Left lung (tissue), 10 donors: ENCODE data around the gene VPS35L. TPM values are rescaled to one million over a fixed set of nuclear protein-coding genes. Genes with fewer than 3 reads are reported as not detected.
A peak's percentile ranks its signal among the peaks of the same experiment; 100 is the strongest.

Source experiments
- ATAC-seq: fragments of 200-7000 bp; cut with Tn5 transposase; one replicate; pipeline ENCODE4 v1.9.1; 2020; ENCODE audit warnings: moderate library complexity
- DNase-seq, 4 donors: peaks; one replicate each; pipeline ENCODE4 v3.0.0-alpha.2; 2013 to 2020
- H3K27ac ChIP-seq, 2 donors: fragments of 200-600 bp; sonication (generic) in 1 of 2; one replicate each; pipeline versions ENCODE4 v1.5.0 to v1.8.0; 2020 to 2021
- H3K27me3 ChIP-seq, 2 donors: fragments of 200-600 bp; sonication (generic) in 1 of 2; one replicate each; pipeline versions ENCODE4 v1.5.0 to v1.8.0; 2020 to 2021
- H3K36me3 ChIP-seq, 2 donors: fragments of 200-600 bp; sonication (generic) in 1 of 2; one replicate each; pipeline versions ENCODE4 v1.5.0 to v1.8.0; 2020 to 2021
- H3K4me1 ChIP-seq, 2 donors: fragments of 200-600 bp; one replicate each; pipeline ENCODE4 v1.8.0; 2021
- H3K4me3 ChIP-seq, 2 donors: fragments of 200-600 bp; sonication (generic) in 1 of 2; one replicate each; pipeline versions ENCODE4 v1.5.0 to v1.8.0; 2020 to 2021; ENCODE audit warnings: mild to moderate bottlenecking in 1 of 2
- H3K9me3 ChIP-seq, 2 donors: fragments of 200-600 bp; sonication (generic) in 1 of 2; one replicate each; pipeline versions ENCODE4 v1.5.0 to v1.8.0; 2020 to 2021
- CTCF ChIP-seq, 2 donors: fragments of 200-600 bp; sonication (generic) in 1 of 2; IDR thresholded peaks; one replicate each; pipeline versions ENCODE4 v1.5.0 to v1.8.0; 2021; ENCODE audit warnings: antibody characterized with exemption in 2 of 2
- intact Hi-C, 2 donors: fragments of 100-400 bp; cut with DNase I; formaldehyde crosslinking; loops; one replicate each; pipeline versions ENCODE4 v1.11.2 to v1.14.2; 2022
- polyA plus RNA-seq, 6 donors: library from polyadenylated mRNA; unstranded; fragments of 120-200 nt; gene quantifications; one replicate each; pipeline ENCODE4 v1.2.1, GENCODE V29; 2013; ENCODE audit not compliant: insufficient read length in 6 of 6
- total RNA-seq, 2 donors: library from RNA; stranded (reverse); fragmentation: NEBNext Ultra II Directional; extraction: Animal tissue kit (Norgen Biotek cat#: 25700); gene quantifications; one replicate each; pipeline ENCODE4 v1.2.1, GENCODE V29; 2021
- donor health status: DM: no; HTN: yes; CAD: no.
- donor health status: DM: no; HTN: no; CAD: no.

The VPS35L gene
- total and polyA plus RNA-seq, 8 donors, result 54.8 to 70.2 (median 57.7) TPM

- peak overlapping the region in 1 of 2 donors; percentile 28 for H3K27ac ChIP-seq
- TF ChIP-seq CTCF (IDR thresholded peaks at IDR 0.05), result no peak
- intact Hi-C loops, result no loop called here
- DNase-seq, result no peak
- no peak for ATAC-seq
- H3K36me3 ChIP-seq, result peaks cover 0 to 60% of the 10 kb centered on the region in 2 donors
- no peaks in the 10 kb centered on the region for H3K27me3 ChIP-seq
- H3K9me3 ChIP-seq, result no peaks in the 10 kb centered on the region
- no peak overlapping the region for H3K4me3 ChIP-seq
- peaks cover 26 to 51% of the 10 kb centered on the region in 2 donors for H3K4me1 ChIP-seq
These were observed 143.3 kb downstream of the VPS35L start for GRCh38 chr16:19698480-19699465.

GRCh38 chr16:19699472-19699871 is 144.0 kb downstream of the VPS35L start:
- peaks cover 26 to 58% of the 10 kb centered on the region in 2 donors for H3K4me1 ChIP-seq

GRCh38 chr16:19700319-19700781 is 144.8 kb downstream of the VPS35L start:
- H3K27me3 ChIP-seq, result no peaks in the 10 kb centered on the region
- peak; percentile 53 for ATAC-seq
- H3K4me1 ChIP-seq, result peaks cover 26 to 66% of the 10 kb centered on the region in 2 donors
- no peak for TF ChIP-seq CTCF (IDR thresholded peaks at IDR 0.05)
- H3K27ac ChIP-seq, result peak overlapping the region in 1 of 2 donors; percentile 54
- no peaks in the 10 kb centered on the region for H3K9me3 ChIP-seq
- H3K36me3 ChIP-seq, result peaks cover 0 to 69% of the 10 kb centered on the region in 2 donors
- no peak for DNase-seq
- intact Hi-C loops, result no loop called here
- no peak overlapping the region for H3K4me3 ChIP-seq

More at GRCh38 chr16:19699472-19699871, 144.0 kb downstream of the VPS35L start:
- H3K27me3 ChIP-seq, result no peaks in the 10 kb centered on the region
- DNase-seq (no peak), ATAC-seq (no peak)
- TF ChIP-seq CTCF (IDR thresholded peaks at IDR 0.05), result no peak
- intact Hi-C loops, result no loop called here
- H3K4me3 ChIP-seq, result no peak overlapping the region
- H3K36me3 ChIP-seq, result peaks cover 0 to 60% of the 10 kb centered on the region in 2 donors
- H3K9me3 ChIP-seq, result no peaks in the 10 kb centered on the region
- no peak overlapping the region for H3K27ac ChIP-seq

GRCh38 chr16:19701091-19701490 is 145.6 kb downstream of the VPS35L start:
- ATAC-seq, result no peak
- TF ChIP-seq CTCF (IDR thresholded peaks at IDR 0.05), result no peak
- H3K36me3 ChIP-seq, result peaks cover 0 to 76% of the 10 kb centered on the region in 2 donors
- H3K4me1 ChIP-seq, result peaks cover 22 to 61% of the 10 kb centered on the region in 2 donors
- H3K9me3 ChIP-seq, result no peaks in the 10 kb centered on the region
- peak overlapping the region in 1 of 2 donors; percentile 54 for H3K27ac ChIP-seq
- intact Hi-C loops, result no loop called here
- H3K4me3 ChIP-seq, result no peak overlapping the region
- DNase-seq, result no peak
- no peaks in the 10 kb centered on the region for H3K27me3 ChIP-seq
